HG02623 (cell line): ENCODE measurements around the gene CLDN14.

Source experiments
- ATAC-seq: cut with Tn5 transposase; IDR thresholded peaks from one replicate; pipeline ENCODE4 v1.9.1; 2021; ENCODE audit warnings: moderate library complexity; ENCODE audit not compliant: unreplicated experiment

CLDN14 gene

GRCh38 chr21:36479415-36480402 lies at the start of gene CLDN14:
Gene CLDN14, minus strand, starts transcription at chr21:36480122. Its CDS starts 18,427 bp downstream, at chr21:36461695.
- ATAC-seq, result no peak

GRCh38 chr21:36528716-36529115 lies 48.8 kb upstream of the CLDN14 start:
- no peak for ATAC-seq

- no peak for ATAC-seq
Measured at GRCh38 chr21:36527317-36527716, 47.4 kb upstream of the CLDN14 start.

GRCh38 chr21:36526104-36526503 lies 46.2 kb upstream of the CLDN14 start:
- no peak for ATAC-seq

GRCh38 chr21:36524477-36524876 lies 44.6 kb upstream of the CLDN14 start:
- no peak for ATAC-seq

- no peak for ATAC-seq
Measured at GRCh38 chr21:36522219-36522808, 42.4 kb upstream of the CLDN14 start.

GRCh38 chr21:36518883-36519492 lies 39.1 kb upstream of the CLDN14 start:
- no peak for ATAC-seq

- ATAC-seq, result no peak
Measured at GRCh38 chr21:36517366-36518075, 37.6 kb upstream of the CLDN14 start.

GRCh38 chr21:36516281-36516680 lies 36.4 kb upstream of the CLDN14 start:
- no peak for ATAC-seq

GRCh38 chr21:36513430-36513829 lies 33.5 kb upstream of the CLDN14 start:
- no peak for ATAC-seq

- no peak for ATAC-seq
Measured at GRCh38 chr21:36512971-36513370, 33.0 kb upstream of the CLDN14 start.

- ATAC-seq, result no peak
Measured at GRCh38 chr21:36511484-36512220, 31.7 kb upstream of the CLDN14 start.

- ATAC-seq, result no peak
Measured at GRCh38 chr21:36510911-36511310, 31.0 kb upstream of the CLDN14 start.

GRCh38 chr21:36509973-36510664 lies 30.2 kb upstream of the CLDN14 start:
- no peak for ATAC-seq

- ATAC-seq, result no peak
Measured at GRCh38 chr21:36508948-36509347, 29.0 kb upstream of the CLDN14 start.

- no peak for ATAC-seq
Measured at GRCh38 chr21:36507397-36508018, 27.6 kb upstream of the CLDN14 start.

- ATAC-seq, result no peak
Measured at GRCh38 chr21:36506482-36506881, 26.6 kb upstream of the CLDN14 start.

- ATAC-seq, result no peak
Measured at GRCh38 chr21:36504067-36505058, 24.4 kb upstream of the CLDN14 start.
